ENCODE data around the gene MEGF11.

GRCh38 chr15:65870889-65871533, 382.5 kb downstream of the MEGF11 start:
- TF ChIP-seq YY1 (IDR thresholded peaks at IDR 0.05; ENCODE audit: insufficient read depth, insufficient read length) (no peak), SUZ12 (IDR thresholded peaks at IDR 0.05; ENCODE audit: extremely low read depth, insufficient read depth, insufficient read length) (no peak)
